ENCODE results near the gene GGACT. TPM values are rescaled to one million over a fixed set of nuclear protein-coding genes. Genes with fewer than 3 reads are reported as not detected.

GGACT gene
- total RNA-seq, 1 donor from 2014 or later = 1.3 TPM

DNA sequence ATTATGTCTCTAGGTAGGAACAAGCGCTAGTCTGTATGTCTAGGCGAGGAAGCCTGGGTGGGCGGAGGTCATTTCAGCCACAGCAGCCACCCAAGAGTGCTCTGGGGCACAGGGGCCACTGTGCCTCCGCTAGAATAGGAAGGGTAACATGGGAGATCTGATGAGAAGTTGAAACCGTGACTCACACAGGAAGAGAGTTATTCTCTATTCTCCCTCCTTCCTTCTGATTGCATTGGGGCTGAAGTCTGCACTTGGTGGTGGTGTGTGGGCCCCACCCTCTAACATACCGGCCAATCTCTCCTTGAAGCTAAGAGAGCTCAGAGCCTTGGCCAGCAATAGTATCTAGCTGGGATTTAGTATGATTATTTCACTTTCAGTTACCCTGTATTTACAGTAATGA lies 20.3 kb upstream of the GGACT start:
- Histone ChIP-seq H3K4me1 (no peaks in the 10 kb centered on the region), H3K36me3 (no peaks in the 10 kb centered on the region), H3K4me3 (no peak overlapping the region), H3K27ac (no peak overlapping the region), H3K4me2 (no peak overlapping the region), H4K20me1 (ENCODE audit: low read depth) (no peaks in the 10 kb centered on the region), H3K79me2 (ENCODE audit: low read depth) (no peaks in the 10 kb centered on the region), H3K9me3 (ENCODE audit: low read depth) (no peaks in the 10 kb centered on the region), H3F3A (ENCODE audit: low read depth) (no peaks in the 10 kb centered on the region), H3K9ac (no peak overlapping the region), H3K27me3 (no peaks in the 10 kb centered on the region), H2AFZ (replicated peaks) (no peak overlapping the region)
- no peak overlapping the region for H3K4me3 Mint-ChIP-seq
- H3K9me3 Mint-ChIP-seq = no peaks in the 10 kb centered on the region
- DNase-seq (ENCODE audit: low spot score) = no peak
- no peak overlapping the region for H3K27ac Mint-ChIP-seq
- TF ChIP-seq EZH2 (IDR thresholded peaks at IDR 0.05) = no peak
- no peak for TF ChIP-seq EZH2phosphoT487 (IDR thresholded peaks at IDR 0.05)
- TF ChIP-seq, protein P1, sequence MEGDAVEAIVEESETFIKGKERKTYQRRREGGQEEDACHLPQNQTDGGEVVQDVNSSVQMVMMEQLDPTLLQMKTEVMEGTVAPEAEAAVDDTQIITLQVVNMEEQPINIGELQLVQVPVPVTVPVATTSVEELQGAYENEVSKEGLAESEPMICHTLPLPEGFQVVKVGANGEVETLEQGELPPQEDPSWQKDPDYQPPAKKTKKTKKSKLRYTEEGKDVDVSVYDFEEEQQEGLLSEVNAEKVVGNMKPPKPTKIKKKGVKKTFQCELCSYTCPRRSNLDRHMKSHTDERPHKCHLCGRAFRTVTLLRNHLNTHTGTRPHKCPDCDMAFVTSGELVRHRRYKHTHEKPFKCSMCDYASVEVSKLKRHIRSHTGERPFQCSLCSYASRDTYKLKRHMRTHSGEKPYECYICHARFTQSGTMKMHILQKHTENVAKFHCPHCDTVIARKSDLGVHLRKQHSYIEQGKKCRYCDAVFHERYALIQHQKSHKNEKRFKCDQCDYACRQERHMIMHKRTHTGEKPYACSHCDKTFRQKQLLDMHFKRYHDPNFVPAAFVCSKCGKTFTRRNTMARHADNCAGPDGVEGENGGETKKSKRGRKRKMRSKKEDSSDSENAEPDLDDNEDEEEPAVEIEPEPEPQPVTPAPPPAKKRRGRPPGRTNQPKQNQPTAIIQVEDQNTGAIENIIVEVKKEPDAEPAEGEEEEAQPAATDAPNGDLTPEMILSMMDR (IDR thresholded peaks at IDR 0.05) = no peak
- peaks cover 9% of the 10 kb centered on the region for H3K4me1 Mint-ChIP-seq
- H3K27me3 Mint-ChIP-seq (ENCODE audit: insufficient read depth, low read depth) = peaks cover 5% of the 10 kb centered on the region
- H3K36me3 Mint-ChIP-seq = peaks cover 26% of the 10 kb centered on the region

DNA sequence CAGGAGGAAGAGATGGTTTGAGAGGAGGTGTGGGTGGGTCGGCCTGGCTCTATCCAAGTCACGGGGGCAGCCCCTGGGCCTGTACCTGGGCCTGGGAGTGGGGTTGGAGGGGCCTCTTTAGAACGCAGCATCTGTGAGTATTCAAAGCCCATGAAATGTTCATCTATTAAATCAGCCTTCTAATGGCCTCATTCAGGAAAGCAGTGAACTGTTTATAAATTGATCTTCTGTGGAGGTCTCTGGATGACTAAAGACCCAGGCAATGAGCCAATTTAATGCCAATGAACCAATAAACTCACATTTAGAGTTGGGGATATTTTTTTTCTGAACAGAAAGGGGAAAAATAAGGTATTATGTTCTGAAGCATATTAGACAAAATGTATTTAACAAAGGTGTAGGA lies 19.9 kb upstream of the GGACT start:
- H3K9me3 ChIP-seq (ENCODE audit: low read depth) = no peaks in the 10 kb centered on the region
- no peak overlapping the region for H3K4me3 Mint-ChIP-seq
- DNase-seq (ENCODE audit: low spot score) = no peak
- H3K27ac Mint-ChIP-seq = no peak overlapping the region
- no peak overlapping the region for H3K4me3 ChIP-seq
- no peaks in the 10 kb centered on the region for H3F3A ChIP-seq (ENCODE audit: low read depth)
- H3K4me1 Mint-ChIP-seq = peaks cover 9% of the 10 kb centered on the region
- no peak for TF ChIP-seq EZH2 (IDR thresholded peaks at IDR 0.05)
- TF ChIP-seq, protein P1 (IDR thresholded peaks at IDR 0.05) = no peak
- no peak for TF ChIP-seq EZH2phosphoT487 (IDR thresholded peaks at IDR 0.05)
- H3K36me3 ChIP-seq = no peaks in the 10 kb centered on the region
- no peaks in the 10 kb centered on the region for H3K9me3 Mint-ChIP-seq
- no peaks in the 10 kb centered on the region for H4K20me1 ChIP-seq (ENCODE audit: low read depth)
- H3K79me2 ChIP-seq (ENCODE audit: low read depth) = no peaks in the 10 kb centered on the region
- no peaks in the 10 kb centered on the region for H3K4me1 ChIP-seq
- no peaks in the 10 kb centered on the region for H3K27me3 ChIP-seq
- H3K4me2 ChIP-seq = no peak overlapping the region
- no peak overlapping the region for H3K27ac ChIP-seq
- H3K36me3 Mint-ChIP-seq = peaks cover 29% of the 10 kb centered on the region
- no peak overlapping the region for H3K9ac ChIP-seq
- peaks cover 5% of the 10 kb centered on the region for H3K27me3 Mint-ChIP-seq (ENCODE audit: insufficient read depth, low read depth)
- H2AFZ ChIP-seq (replicated peaks) = no peak overlapping the region

DNA sequence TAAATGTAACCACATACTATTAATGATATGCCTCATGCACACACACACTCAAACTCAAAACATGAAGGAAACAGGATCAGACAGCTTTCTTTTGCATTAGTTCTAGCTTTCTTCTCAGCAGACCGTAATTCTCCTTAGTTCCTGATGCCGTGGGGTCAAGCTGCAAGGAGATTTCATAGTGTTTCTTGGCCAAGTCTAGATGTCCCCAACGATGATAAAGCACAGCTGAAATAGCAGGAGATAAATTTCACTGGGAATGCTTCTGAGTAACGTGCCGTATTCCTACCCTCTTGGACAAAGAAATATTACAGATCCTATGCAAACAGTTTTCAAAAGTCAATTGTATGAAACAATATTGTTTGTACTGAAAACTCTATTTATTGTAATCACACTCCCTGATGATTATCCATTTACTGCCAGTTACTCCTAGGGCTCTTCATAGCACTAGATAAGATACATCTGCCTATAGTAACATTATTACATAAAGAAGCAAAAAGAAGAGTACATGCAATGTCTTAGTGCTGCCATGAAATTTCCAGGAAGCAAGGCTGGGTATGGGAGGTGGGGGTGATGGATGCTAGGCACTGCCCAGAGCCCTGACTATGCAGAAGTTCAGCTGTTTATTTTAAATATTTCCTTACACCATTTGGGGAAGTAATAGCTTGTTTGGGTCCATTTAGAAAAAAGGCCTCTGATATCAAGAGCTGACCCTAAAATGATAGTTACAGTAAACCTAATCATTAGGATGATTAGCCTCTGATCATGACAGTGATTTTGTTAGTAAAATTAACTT lies 16.5 kb upstream of the GGACT start:
- Histone ChIP-seq H3K4me3 (no peak overlapping the region), H3F3A (ENCODE audit: low read depth) (no peaks in the 10 kb centered on the region), H3K27ac (no peak overlapping the region), H3K36me3 (no peaks in the 10 kb centered on the region), H3K27me3 (no peaks in the 10 kb centered on the region), H4K20me1 (ENCODE audit: low read depth) (no peaks in the 10 kb centered on the region), H2AFZ (replicated peaks) (no peak overlapping the region), H3K9ac (no peak overlapping the region), H3K4me2 (no peak overlapping the region), H3K9me3 (ENCODE audit: low read depth) (no peaks in the 10 kb centered on the region), H3K79me2 (ENCODE audit: low read depth) (no peaks in the 10 kb centered on the region), H3K4me1 (no peaks in the 10 kb centered on the region)
- H3K27ac Mint-ChIP-seq = no peak overlapping the region
- H3K27me3 Mint-ChIP-seq (ENCODE audit: insufficient read depth, low read depth) = peaks cover 5% of the 10 kb centered on the region
- DNase-seq (ENCODE audit: low spot score) = no peak
- no peak for TF ChIP-seq EZH2phosphoT487 (IDR thresholded peaks at IDR 0.05)
- TF ChIP-seq EZH2 (IDR thresholded peaks at IDR 0.05) = no peak
- TF ChIP-seq, protein P1 (IDR thresholded peaks at IDR 0.05) = no peak
- H3K36me3 Mint-ChIP-seq = peaks cover 32% of the 10 kb centered on the region
- H3K4me1 Mint-ChIP-seq = peaks cover 22% of the 10 kb centered on the region
- no peak overlapping the region for H3K4me3 Mint-ChIP-seq
- no peaks in the 10 kb centered on the region for H3K9me3 Mint-ChIP-seq

Measured in neural progenitor cell (in vitro differentiated cells).